Trophoblast cell (in vitro differentiated cells and primary cell): Measurements from ENCODE around the gene SUSD3.
A peak's percentile ranks its signal among the peaks of the same experiment; 100 is the strongest.

Experiments
- DNase-seq, 2 donors: peaks; one replicate each; pipeline ENCODE4 v3.0.0-alpha.2; 2016
- H2AFZ ChIP-seq: 2 replicates; pipeline ENCODE4 v1.6.1; 2013; ENCODE audit warnings: low read length, moderate library complexity, mild to moderate bottlenecking; ENCODE audit not compliant: insufficient read depth, poor library complexity
- H2AK5ac ChIP-seq: 2 replicates; pipeline ENCODE4 v1.6.1; 2013; ENCODE audit warnings: mild to moderate bottlenecking, low read length
- H2BK120ac ChIP-seq: 2 replicates; pipeline ENCODE4 v1.6.1; 2013; ENCODE audit warnings: low read length, mild to moderate bottlenecking, moderate library complexity; ENCODE audit not compliant: insufficient read depth, poor library complexity
- H2BK12ac ChIP-seq: 2 replicates; pipeline ENCODE4 v1.6.1; 2013; ENCODE audit warnings: mild to moderate bottlenecking, low read length, moderate library complexity
- H2BK5ac ChIP-seq: 2 replicates; pipeline ENCODE4 v1.6.1; 2013; ENCODE audit warnings: low read length, low read depth, moderate library complexity, mild to moderate bottlenecking; ENCODE audit not compliant: poor library complexity
- H3K14ac ChIP-seq: 2 replicates; pipeline ENCODE4 v1.6.1; 2013; ENCODE audit warnings: mild to moderate bottlenecking, low read length
- H3K18ac ChIP-seq: 2 replicates; pipeline ENCODE4 v1.6.1; 2013; ENCODE audit warnings: mild to moderate bottlenecking, low read length
- H3K23ac ChIP-seq: 2 replicates; pipeline ENCODE4 v1.6.1; 2013; ENCODE audit warnings: low read length
- H3K27ac ChIP-seq: 2 replicates; pipeline ENCODE4 v1.5.1; 2013; ENCODE audit warnings: low read depth, mild to moderate bottlenecking, inconsistent platforms, low read length, moderate library complexity
- H3K27me3 ChIP-seq: 2 replicates; pipeline ENCODE4 v1.6.1; 2013; ENCODE audit warnings: inconsistent platforms, mild to moderate bottlenecking, low read length, moderate library complexity; ENCODE audit not compliant: insufficient read depth
- H3K36me3 ChIP-seq, 2 experiments: 1 replicate in 1 of 2; 2 replicates in 1 of 2; pipeline ENCODE4 v1.6.1; 2013; ENCODE audit warnings: low read length in 2 of 2, mild to moderate bottlenecking in 2 of 2, moderate library complexity in 1 of 2; ENCODE audit not compliant: insufficient read depth in 2 of 2, control insufficient read depth in 1 of 2
- H3K4ac ChIP-seq: 2 replicates; pipeline ENCODE4 v1.6.1; 2013; ENCODE audit warnings: low read depth, mild to moderate bottlenecking, low read length, moderate library complexity
- H3K4me1 ChIP-seq, 2 experiments: 1 replicate in 1 of 2; 2 replicates in 1 of 2; pipeline ENCODE4 v1.6.1; 2013; ENCODE audit warnings: low read length in 2 of 2, mild to moderate bottlenecking in 2 of 2, moderate library complexity in 1 of 2; ENCODE audit not compliant: insufficient read depth in 2 of 2, control insufficient read depth in 1 of 2
- H3K4me2 ChIP-seq: 2 replicates; pipeline ENCODE4 v1.6.1; 2013; ENCODE audit warnings: inconsistent platforms, mild to moderate bottlenecking, low read length, moderate library complexity
- H3K4me3 ChIP-seq: 2 replicates; pipeline ENCODE4 v1.5.1; 2013; ENCODE audit warnings: mild to moderate bottlenecking, low read depth, low read length, inconsistent platforms
- H3K79me1 ChIP-seq: one replicate; pipeline ENCODE4 v1.6.1; 2013; ENCODE audit warnings: low read length
- H3K79me2 ChIP-seq: 2 replicates; pipeline ENCODE4 v1.6.1; 2013; ENCODE audit warnings: low read length, mild to moderate bottlenecking; ENCODE audit not compliant: control insufficient read depth, insufficient read depth, poor library complexity
- H3K9ac ChIP-seq: 2 replicates; pipeline ENCODE4 v1.6.1; 2013; ENCODE audit warnings: mild to moderate bottlenecking, low read length
- H3K9me3 ChIP-seq: 2 replicates; pipeline ENCODE4 v1.6.1; 2013; ENCODE audit warnings: low read depth, mild to moderate bottlenecking, control low read depth, inconsistent platforms, low read length; ENCODE audit not compliant: insufficient read depth
- H4K12ac ChIP-seq: 2 replicates; pipeline ENCODE4 v1.6.1; 2013; ENCODE audit warnings: low read depth, mild to moderate bottlenecking, low read length, moderate library complexity
- H4K8ac ChIP-seq: 2 replicates; pipeline ENCODE4 v1.6.1; 2013; ENCODE audit warnings: low read depth, mild to moderate bottlenecking, low read length, moderate library complexity
- H4K91ac ChIP-seq: one replicate; pipeline ENCODE4 v1.6.1; 2013; ENCODE audit warnings: low read depth, mild to moderate bottlenecking, low read length, moderate library complexity
- WGBS: extraction: QIAGEN DNeasy Blood & Tissue Kit; methylation state at CpG from one replicate; pipeline ENCODE4 v1.1.7; 2013; ENCODE audit warnings: missing lambda C conversion rate; ENCODE audit not compliant: insufficient read length, insufficient coverage; ENCODE audit errors: extremely low coverage; 5-methylcytosine and 5-hydroxymethylcytosine counted together

Gene SUSD3

DNA sequence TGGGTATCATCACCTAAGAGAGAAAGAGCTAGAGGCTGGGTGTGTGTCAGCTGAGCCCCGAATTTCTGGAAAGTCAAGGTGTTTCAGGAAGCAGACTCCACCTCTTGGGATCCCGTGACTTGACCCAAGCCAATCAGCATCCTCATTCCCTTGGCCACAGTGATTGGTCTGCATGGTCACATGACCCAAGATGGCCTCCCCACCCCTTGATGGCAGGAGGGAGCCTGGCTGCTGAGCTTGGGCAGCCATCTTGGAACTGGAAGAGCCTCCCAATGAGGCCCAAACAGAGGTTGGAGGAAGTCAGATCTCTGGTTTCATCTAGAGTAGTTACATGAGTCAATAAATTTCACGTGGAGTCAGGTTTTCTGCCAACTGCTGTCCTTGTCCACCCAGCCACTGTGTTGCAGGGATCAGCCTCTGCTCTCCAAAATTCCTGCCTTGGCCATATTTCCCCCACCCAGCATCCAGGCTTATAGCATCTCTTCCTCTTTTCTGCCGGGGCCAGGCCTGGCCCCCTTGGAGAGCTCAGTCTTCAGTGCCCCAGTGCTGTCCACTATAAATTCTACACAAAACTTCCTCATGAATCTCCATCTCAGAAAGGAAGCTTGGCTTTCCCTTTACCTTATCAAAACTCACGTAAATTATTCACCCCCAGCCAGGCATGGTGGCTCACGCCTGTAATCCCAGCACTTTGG, 17.2 kb upstream of the SUSD3 start:
- Histone ChIP-seq H3K27me3 (no peaks in the 10 kb centered on the region), H3K36me3 (no peaks in the 10 kb centered on the region), H2BK120ac (no peak overlapping the region), H4K91ac (no peak overlapping the region), H3K9ac (no peak overlapping the region), H3K4me3 (no peak overlapping the region), H2BK12ac (no peak overlapping the region), H2BK5ac (no peak overlapping the region), H4K8ac (no peak overlapping the region), H3K27ac (no peak overlapping the region), H4K12ac (no peak overlapping the region), H3K18ac (no peak overlapping the region), H3K4ac (no peak overlapping the region), H3K4me1 (no peaks in the 10 kb centered on the region), H3K23ac (no peak overlapping the region), H3K9me3 (no peaks in the 10 kb centered on the region), H3K79me1 (no peaks in the 10 kb centered on the region), H3K4me2 (no peak overlapping the region), H3K14ac (no peak overlapping the region), H2AFZ (no peak overlapping the region), H2AK5ac (no peak overlapping the region), H3K79me2 (no peaks in the 10 kb centered on the region)
- no CpG with 5 or more reads among the region's 6 CpGs for WGBS
- DNase-seq = no peak

DNA sequence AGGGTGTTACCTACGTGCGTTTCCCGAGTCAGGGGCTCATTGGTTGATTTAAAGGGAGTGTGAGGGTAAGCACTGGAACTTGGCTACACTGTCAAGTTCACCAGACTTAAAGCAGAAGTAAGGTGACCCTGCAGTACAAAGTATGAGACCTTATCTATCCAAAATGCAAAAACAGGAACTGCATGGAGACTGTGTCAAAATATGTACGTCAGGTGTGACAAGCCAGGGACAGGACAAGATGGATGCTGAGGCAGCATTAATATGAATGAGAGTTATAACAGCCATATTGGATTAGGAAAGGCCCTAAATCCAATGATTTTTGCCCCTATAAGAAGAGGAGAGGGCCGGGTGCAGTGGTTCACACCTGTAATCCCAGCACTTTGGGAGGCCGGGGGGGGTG, 15.4 kb upstream of the SUSD3 start:
- Histone ChIP-seq H3K4ac (no peak overlapping the region), H3K14ac (no peak overlapping the region), H2AK5ac (no peak overlapping the region), H3K79me1 (no peaks in the 10 kb centered on the region), H3K27ac (no peak overlapping the region), H3K18ac (no peak overlapping the region), H3K9me3 (no peaks in the 10 kb centered on the region), H3K4me3 (no peak overlapping the region), H3K36me3 (no peaks in the 10 kb centered on the region), H2BK12ac (no peak overlapping the region), H3K27me3 (no peaks in the 10 kb centered on the region), H3K9ac (no peak overlapping the region), H4K12ac (no peak overlapping the region), H3K4me2 (no peak overlapping the region), H2AFZ (no peak overlapping the region), H2BK120ac (no peak overlapping the region), H3K4me1 (no peaks in the 10 kb centered on the region), H3K23ac (no peak overlapping the region), H4K91ac (no peak overlapping the region), H2BK5ac (no peak overlapping the region), H3K79me2 (no peaks in the 10 kb centered on the region), H4K8ac (no peak overlapping the region)
- DNase-seq = no peak
- no CpG with 5 or more reads among the region's 6 CpGs for WGBS

- H3K9ac ChIP-seq = no peak overlapping the region
- H2AK5ac ChIP-seq = no peak overlapping the region
- H3K4me3 ChIP-seq = no peak overlapping the region
- no peak overlapping the region for H2BK120ac ChIP-seq
- H3K79me1 ChIP-seq = no peaks in the 10 kb centered on the region
- no CpG with 5 or more reads among the region's 2 CpGs for WGBS
- H3K27ac ChIP-seq = no peak overlapping the region
- DNase-seq = no peak
- H2BK12ac ChIP-seq = no peak overlapping the region
- no peak overlapping the region for H3K4ac ChIP-seq
- no peaks in the 10 kb centered on the region for H3K79me2 ChIP-seq
- no peak overlapping the region for H2AFZ ChIP-seq
- no peak overlapping the region for H3K14ac ChIP-seq
- no peaks in the 10 kb centered on the region for H3K36me3 ChIP-seq
- no peak overlapping the region for H4K91ac ChIP-seq
- no peaks in the 10 kb centered on the region for H3K27me3 ChIP-seq
- H3K18ac ChIP-seq = no peak overlapping the region
- no peak overlapping the region for H3K4me2 ChIP-seq
- no peak overlapping the region for H4K12ac ChIP-seq
- no peak overlapping the region for H4K8ac ChIP-seq
- H3K4me1 ChIP-seq = no peaks in the 10 kb centered on the region
- no peak overlapping the region for H2BK5ac ChIP-seq
- no peak overlapping the region for H3K23ac ChIP-seq
- H3K9me3 ChIP-seq = no peaks in the 10 kb centered on the region
Measured at GRCh38 chr9:93045521-93045920, 13.0 kb upstream of the SUSD3 start.

DNA sequence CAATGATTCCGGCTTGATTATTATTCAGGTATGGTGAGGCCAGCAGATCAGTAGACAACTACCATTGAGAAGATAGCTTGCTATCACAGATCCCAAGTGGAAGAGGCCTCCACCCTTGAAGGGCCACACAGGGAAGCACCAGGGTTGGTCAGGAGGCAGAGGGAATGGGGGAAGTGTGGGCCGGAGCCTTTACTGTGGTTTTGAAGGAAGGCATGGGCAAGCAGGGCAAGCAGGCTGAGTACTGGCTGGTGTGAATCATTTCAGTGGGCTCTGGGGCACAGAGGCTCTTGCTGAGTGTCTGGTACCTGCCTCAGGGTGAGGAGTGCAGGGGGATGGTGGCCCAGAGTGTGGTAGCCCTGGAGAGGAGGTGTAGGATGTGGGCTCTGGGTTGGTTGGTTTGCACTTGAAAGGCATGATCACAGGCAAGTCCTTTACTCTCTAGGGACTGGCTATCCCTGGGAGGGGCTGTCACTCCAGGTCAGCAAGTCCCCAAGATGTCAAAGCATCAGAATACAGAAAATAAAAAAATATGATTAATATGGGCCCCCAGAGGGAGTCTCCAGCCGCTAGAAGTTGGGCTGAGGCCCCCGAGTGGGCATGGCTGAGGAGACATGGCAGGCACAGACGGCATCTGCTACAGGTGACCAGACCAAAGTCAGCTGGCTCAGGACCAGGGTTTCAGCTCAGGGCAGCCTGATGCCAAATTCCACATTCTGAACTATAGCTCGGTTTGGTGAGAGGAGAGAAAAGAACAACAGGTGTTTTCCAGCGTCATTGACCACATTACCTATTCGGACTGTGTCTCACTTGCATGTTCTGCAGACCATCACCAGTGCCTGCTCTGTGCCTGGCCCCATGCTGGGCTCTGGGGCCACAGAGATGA, 9.7 kb upstream of the SUSD3 start:
- Histone ChIP-seq H3K79me1 (no peaks in the 10 kb centered on the region), H2AK5ac (no peak overlapping the region), H3K4me3 (peak overlapping the region; percentile 43), H2BK120ac (no peak overlapping the region), H3K23ac (no peak overlapping the region), H3K79me2 (no peaks in the 10 kb centered on the region), H2AFZ (no peak overlapping the region), H3K27ac (no peak overlapping the region), H3K18ac (no peak overlapping the region), H2BK5ac (no peak overlapping the region), H3K4ac (no peak overlapping the region), H3K4me1 (no peaks in the 10 kb centered on the region), H3K36me3 (no peaks in the 10 kb centered on the region), H3K14ac (no peak overlapping the region), H4K12ac (no peak overlapping the region), H3K4me2 (no peak overlapping the region), H2BK12ac (no peak overlapping the region), H3K27me3 (no peaks in the 10 kb centered on the region), H4K91ac (no peak overlapping the region), H3K9ac (no peak overlapping the region), H3K9me3 (no peaks in the 10 kb centered on the region), H4K8ac (no peak overlapping the region)
- DNase-seq = no peak
- WGBS = no CpG with 5 or more reads among the region's 8 CpGs
